HepG2 (cell line): Measurements from ENCODE around the gene UNCX. TPM values are rescaled to one million over a fixed set of nuclear protein-coding genes. Genes with fewer than 3 reads are reported as not detected.

Experiments used
- ATAC-seq: fragments of 200-7000 bp; cut with Tn5 transposase; 3 replicates; pipeline ENCODE4 v1.9.1; 2020; ENCODE audit warnings: mild to moderate bottlenecking, moderate library complexity
- BruUV-seq: library from RNA; stranded (reverse); fragments of 400-500 nt; replicated peaks from 2 replicates; lab custom pipeline; 2021; lab: Mats Ljungman, UMichigan
- CTCF ChIA-PET: fragments of 300-600 bp; formaldehyde crosslinking; extraction: SDS; loops from one replicate; lab custom pipeline; 2021; ENCODE audit warnings: low total read pairs, inconsistent platforms, low intra/inter-chr PET ratio; lab: Yijun Ruan, JAX
- POLR2A ChIA-PET: fragments of 350-600 bp; sonication (Branson Sonifier 250); formaldehyde crosslinking; loops from one replicate; lab custom pipeline; 2020; ENCODE audit warnings: antibody characterized with exemption, inconsistent platforms; lab: Yijun Ruan, JAX
- DNase-seq: peaks from one replicate; pipeline ENCODE4 v3.0.0-alpha.2; 2015; ENCODE audit warnings: low spot score
- FAIRE-seq: peaks from 3 replicates; lab custom pipeline; 2011; peaks lifted over from hg19 to GRCh38; lab: Jason Lieb, UNC
- H2AFZ ChIP-seq: one replicate; pipeline ENCODE4 v1.6.1; 2011; ENCODE audit warnings: low read length, inconsistent platforms
- H3K27ac ChIP-seq: fragments of 300-600 bp; 3 replicates; pipeline ENCODE4 v1.8.0; 2011; ENCODE audit warnings: mixed run types, mild to moderate bottlenecking, mixed read lengths, low read length, inconsistent platforms; ENCODE audit not compliant: insufficient read depth; ENCODE audit errors: extremely low read length
- H3K27me3 ChIP-seq, 2 experiments: fragments of 200-600 bp in 1 of 2; 2 replicates in 1 of 2; 3 replicates in 1 of 2; pipeline versions ENCODE4 v1.6.0 to v1.8.0; 2011; ENCODE audit warnings: low read length in 2 of 2, mild to moderate bottlenecking in 2 of 2, moderate library complexity in 2 of 2, inconsistent platforms in 1 of 2; ENCODE audit not compliant: insufficient read depth in 2 of 2, control insufficient read depth in 1 of 2
- H3K36me3 ChIP-seq, 2 experiments: fragments of 200-600 bp in 1 of 2; replicated peaks in 1 of 2; 2 replicates in 1 of 2; 3 replicates in 1 of 2; pipeline versions ENCODE4 v1.5.1 to v1.8.0; 2011; ENCODE audit warnings: low read length in 2 of 2, inconsistent platforms in 1 of 2; ENCODE audit not compliant: insufficient read depth in 2 of 2, control insufficient read depth in 1 of 2
- H3K4me1 ChIP-seq: 2 replicates; pipeline ENCODE4 v1.5.1; 2012; ENCODE audit warnings: low read length, inconsistent platforms; ENCODE audit not compliant: insufficient read depth
- H3K4me2 ChIP-seq: 2 replicates; pipeline ENCODE4 v1.6.0; 2011; ENCODE audit warnings: low read depth, low read length, inconsistent platforms
- H3K4me3 ChIP-seq, 3 experiments: fragments of 200-600 bp in 1 of 3; sonication (generic), shearing (Covaris generic) in 1 of 3; replicated peaks in 1 of 3; 2 replicates each; pipeline ENCODE4 v1.5.1; 2011 to 2016; ENCODE audit warnings: low read length in 3 of 3, inconsistent platforms in 2 of 3, low read depth in 2 of 3, mild to moderate bottlenecking in 2 of 3, control low read depth in 1 of 3, mixed read lengths in 1 of 3; ENCODE audit not compliant: insufficient read depth in 1 of 3
- H3K79me2 ChIP-seq: one replicate; pipeline ENCODE4 v1.6.1; 2011; ENCODE audit warnings: low read length, inconsistent platforms; ENCODE audit not compliant: insufficient read depth
- H3K9ac ChIP-seq: 2 replicates; pipeline ENCODE4 v1.6.0; 2011; ENCODE audit warnings: mild to moderate bottlenecking, low read depth, low read length, inconsistent platforms; ENCODE audit not compliant: insufficient read depth
- H3K9me3 ChIP-seq: 2 replicates; pipeline ENCODE4 v1.5.1; 2012; ENCODE audit warnings: mild to moderate bottlenecking, low read length
- H4K20me1 ChIP-seq: 2 replicates; pipeline ENCODE4 v1.6.0; 2011; ENCODE audit warnings: inconsistent platforms, mild to moderate bottlenecking, low read length, moderate library complexity; ENCODE audit not compliant: insufficient read depth
- AKAP8 ChIP-seq: sonication (generic); formaldehyde crosslinking; IDR thresholded peaks from 2 replicates; pipeline ENCODE4 v1.5.1; 2020; ENCODE audit warnings: mild to moderate bottlenecking, missing genetic modification reagents
- CC2D1A ChIP-seq: sonication (generic); formaldehyde crosslinking; IDR thresholded peaks from 2 replicates; pipeline ENCODE4 v1.8.1; 2023; ENCODE audit warnings: mild to moderate bottlenecking, missing genetic modification reagents
- HES4 ChIP-seq: sonication (generic); formaldehyde crosslinking; IDR thresholded peaks from 2 replicates; pipeline ENCODE4 v1.9.0; 2021; ENCODE audit warnings: mild to moderate bottlenecking, missing genetic modification reagents, borderline replicate concordance
- HNF4A ChIP-seq: sonication (generic); formaldehyde crosslinking; IDR thresholded peaks from 2 replicates; pipeline ENCODE4 v1.4.0; 2020; ENCODE audit warnings: missing genetic modification reagents
- JUND ChIP-seq: sonication (generic); formaldehyde crosslinking; IDR thresholded peaks from 2 replicates; pipeline ENCODE4 v1.8.0; 2022; ENCODE audit warnings: mild to moderate bottlenecking, missing genetic modification reagents
- RBAK ChIP-seq: sonication (generic); formaldehyde crosslinking; IDR thresholded peaks from 2 replicates; pipeline ENCODE4 v1.5.1; 2020; ENCODE audit warnings: mild to moderate bottlenecking, missing genetic modification reagents
- RFX1 ChIP-seq: fragments of 450-650 bp; IDR thresholded peaks from 2 replicates; pipeline ENCODE4 v1.6.1; 2017
- ZBTB43 ChIP-seq: sonication (generic); formaldehyde crosslinking; conservative IDR thresholded peaks from 2 replicates; pipeline ENCODE4 v1.4.0; 2020; ENCODE audit warnings: missing genetic modification reagents
- ZNF350 ChIP-seq: sonication (generic); formaldehyde crosslinking; IDR thresholded peaks from 2 replicates; pipeline ENCODE4 v1.4.0; 2020; ENCODE audit warnings: mild to moderate bottlenecking, low read depth, missing genetic modification reagents, borderline replicate concordance
- ZNF451 ChIP-seq: sonication (generic); formaldehyde crosslinking; IDR thresholded peaks from 2 replicates; pipeline ENCODE4 v1.5.0; 2020; ENCODE audit warnings: mild to moderate bottlenecking, missing genetic modification reagents
- ZNF547 ChIP-seq: sonication (generic); formaldehyde crosslinking; IDR thresholded peaks from 2 replicates; pipeline ENCODE4 v1.5.1; 2020; ENCODE audit warnings: mild to moderate bottlenecking, missing genetic modification reagents
- ZNF562 ChIP-seq: sonication (generic); formaldehyde crosslinking; IDR thresholded peaks from 2 replicates; pipeline ENCODE4 v1.8.0; 2022; ENCODE audit warnings: missing genetic modification reagents, borderline replicate concordance
- WGBS: methylation state at CpG from one replicate; pipeline ENCODE4 v1.1.6; 2017; ENCODE audit warnings: low lambda C conversion rate; 5-methylcytosine and 5-hydroxymethylcytosine counted together
- in situ Hi-C: cut with HindIII; loops from 2 replicates; pipeline ENCODE4 v1.10.0; 2017; ENCODE audit warnings: low pct_unique_long_range_greater_than_20kb; ENCODE audit not compliant: extremely low pct_ligation_motif_present
- intact Hi-C: fragments of 100-400 bp; cut with micrococcal nuclease; formaldehyde crosslinking; loops from one replicate; pipeline ENCODE4 v1.10.0; 2022; ENCODE audit not compliant: unreplicated experiment
- polyA plus RNA-seq, 8 experiments: library from polyadenylated mRNA; depleted of rRNA in 3 of 8; stranded (reverse) in 7 of 8; unstranded in 1 of 8; fragments of >200 nt; fragmentation: Illumina TruSeq in 4 of 8; extraction: Trizol in 4 of 8; gene quantifications; 2 replicates each; pipeline versions ENCODE4 v1.2.1 to v1.2.3, GENCODE V29; 2011 to 2016; ENCODE audit warnings: low read depth in 4 of 8, missing spikeins in 1 of 8, mixed read lengths in 1 of 8; ENCODE audit not compliant: insufficient read depth in 1 of 8
- total RNA-seq, 5 experiments: library from RNA; depleted of rRNA; stranded (reverse); fragments of >200 nt; fragmentation: Illumina TruSeq; extraction: Trizol; gene quantifications; 2 replicates each; pipeline ENCODE4 v1.2.3, GENCODE V29; 2016; ENCODE audit warnings: low read depth in 1 of 5
- TF ChIP-seq, protein P1 (sequence below): sonication (generic); formaldehyde crosslinking; IDR thresholded peaks from 2 replicates; pipeline ENCODE4 v1.4.0; 2020; ENCODE audit warnings: missing genetic modification reagents
- TF ChIP-seq, protein P2 (sequence below): sonication (generic); formaldehyde crosslinking; IDR thresholded peaks from 2 replicates; pipeline ENCODE4 v1.9.0; 2021; ENCODE audit warnings: mild to moderate bottlenecking, missing genetic modification reagents
- TF ChIP-seq, protein P3 (sequence below): sonication (generic); formaldehyde crosslinking; IDR thresholded peaks from 2 replicates; pipeline ENCODE4 v1.8.0; 2022; ENCODE audit warnings: mild to moderate bottlenecking, missing genetic modification reagents, moderate library complexity

The UNCX gene
- total and polyA plus RNA-seq, 2 of the 13 experiments (the other 11 are each of a cell fraction or from before 2014, with no cell fraction given): not detected

GRCh38 chr7:1204460-1205140 lies 28.1 kb upstream of the UNCX start:
- no TSS peak for BruUV-seq
- in situ Hi-C loops (no loop called here), intact Hi-C loops (no loop called here)
- no peak overlapping the region for H2AFZ ChIP-seq
- no peaks in the 10 kb centered on the region for H3K79me2 ChIP-seq
- no peak overlapping the region for H3K4me2 ChIP-seq
- TF ChIP-seq RBAK (CRISPR knock-in tag) (no peak), AKAP8 (no peak), HNF4A (CRISPR knock-in tag) (no peak), JUND (CRISPR knock-in tag) (no peak), CC2D1A (CRISPR knock-in tag) (no peak), HES4 (CRISPR knock-in tag) (no peak), RFX1 (no peak), ZNF547 (CRISPR knock-in tag) (no peak), ZNF562 (no peak), ZBTB43 (CRISPR knock-in tag) (no peak), ZNF350 (no peak), ZNF451 (no peak)
- TF ChIP-seq, protein P1, sequence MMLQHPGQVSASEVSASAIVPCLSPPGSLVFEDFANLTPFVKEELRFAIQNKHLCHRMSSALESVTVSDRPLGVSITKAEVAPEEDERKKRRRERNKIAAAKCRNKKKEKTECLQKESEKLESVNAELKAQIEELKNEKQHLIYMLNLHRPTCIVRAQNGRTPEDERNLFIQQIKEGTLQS (CRISPR knock-in tag): no peak
- TF ChIP-seq, protein P2, sequence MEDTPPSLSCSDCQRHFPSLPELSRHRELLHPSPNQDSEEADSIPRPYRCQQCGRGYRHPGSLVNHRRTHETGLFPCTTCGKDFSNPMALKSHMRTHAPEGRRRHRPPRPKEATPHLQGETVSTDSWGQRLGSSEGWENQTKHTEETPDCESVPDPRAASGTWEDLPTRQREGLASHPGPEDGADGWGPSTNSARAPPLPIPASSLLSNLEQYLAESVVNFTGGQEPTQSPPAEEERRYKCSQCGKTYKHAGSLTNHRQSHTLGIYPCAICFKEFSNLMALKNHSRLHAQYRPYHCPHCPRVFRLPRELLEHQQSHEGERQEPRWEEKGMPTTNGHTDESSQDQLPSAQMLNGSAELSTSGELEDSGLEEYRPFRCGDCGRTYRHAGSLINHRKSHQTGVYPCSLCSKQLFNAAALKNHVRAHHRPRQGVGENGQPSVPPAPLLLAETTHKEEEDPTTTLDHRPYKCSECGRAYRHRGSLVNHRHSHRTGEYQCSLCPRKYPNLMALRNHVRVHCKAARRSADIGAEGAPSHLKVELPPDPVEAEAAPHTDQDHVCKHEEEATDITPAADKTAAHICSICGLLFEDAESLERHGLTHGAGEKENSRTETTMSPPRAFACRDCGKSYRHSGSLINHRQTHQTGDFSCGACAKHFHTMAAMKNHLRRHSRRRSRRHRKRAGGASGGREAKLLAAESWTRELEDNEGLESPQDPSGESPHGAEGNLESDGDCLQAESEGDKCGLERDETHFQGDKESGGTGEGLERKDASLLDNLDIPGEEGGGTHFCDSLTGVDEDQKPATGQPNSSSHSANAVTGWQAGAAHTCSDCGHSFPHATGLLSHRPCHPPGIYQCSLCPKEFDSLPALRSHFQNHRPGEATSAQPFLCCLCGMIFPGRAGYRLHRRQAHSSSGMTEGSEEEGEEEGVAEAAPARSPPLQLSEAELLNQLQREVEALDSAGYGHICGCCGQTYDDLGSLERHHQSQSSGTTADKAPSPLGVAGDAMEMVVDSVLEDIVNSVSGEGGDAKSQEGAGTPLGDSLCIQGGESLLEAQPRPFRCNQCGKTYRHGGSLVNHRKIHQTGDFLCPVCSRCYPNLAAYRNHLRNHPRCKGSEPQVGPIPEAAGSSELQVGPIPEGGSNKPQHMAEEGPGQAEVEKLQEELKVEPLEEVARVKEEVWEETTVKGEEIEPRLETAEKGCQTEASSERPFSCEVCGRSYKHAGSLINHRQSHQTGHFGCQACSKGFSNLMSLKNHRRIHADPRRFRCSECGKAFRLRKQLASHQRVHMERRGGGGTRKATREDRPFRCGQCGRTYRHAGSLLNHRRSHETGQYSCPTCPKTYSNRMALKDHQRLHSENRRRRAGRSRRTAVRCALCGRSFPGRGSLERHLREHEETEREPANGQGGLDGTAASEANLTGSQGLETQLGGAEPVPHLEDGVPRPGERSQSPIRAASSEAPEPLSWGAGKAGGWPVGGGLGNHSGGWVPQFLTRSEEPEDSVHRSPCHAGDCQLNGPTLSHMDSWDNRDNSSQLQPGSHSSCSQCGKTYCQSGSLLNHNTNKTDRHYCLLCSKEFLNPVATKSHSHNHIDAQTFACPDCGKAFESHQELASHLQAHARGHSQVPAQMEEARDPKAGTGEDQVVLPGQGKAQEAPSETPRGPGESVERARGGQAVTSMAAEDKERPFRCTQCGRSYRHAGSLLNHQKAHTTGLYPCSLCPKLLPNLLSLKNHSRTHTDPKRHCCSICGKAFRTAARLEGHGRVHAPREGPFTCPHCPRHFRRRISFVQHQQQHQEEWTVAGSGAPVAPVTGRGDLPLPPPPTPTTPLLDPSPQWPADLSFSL (CRISPR knock-in tag): no peak
- TF ChIP-seq, protein P3, sequence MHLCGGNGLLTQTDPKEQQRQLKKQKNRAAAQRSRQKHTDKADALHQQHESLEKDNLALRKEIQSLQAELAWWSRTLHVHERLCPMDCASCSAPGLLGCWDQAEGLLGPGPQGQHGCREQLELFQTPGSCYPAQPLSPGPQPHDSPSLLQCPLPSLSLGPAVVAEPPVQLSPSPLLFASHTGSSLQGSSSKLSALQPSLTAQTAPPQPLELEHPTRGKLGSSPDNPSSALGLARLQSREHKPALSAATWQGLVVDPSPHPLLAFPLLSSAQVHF: no peak
- ChIA-PET POLR2A (no interaction called here), CTCF (no interaction called here)
- FAIRE-seq: no peak
- no peak for ATAC-seq
- H3K4me1 ChIP-seq: no peaks in the 10 kb centered on the region
- H3K4me3 ChIP-seq: no peak overlapping the region
- H3K36me3 ChIP-seq: no peaks in the 10 kb centered on the region
- H3K27ac ChIP-seq: no peak overlapping the region
- peaks cover 2 to 54% of the 10 kb centered on the region in 2 experiments; a peak in 4 of 5 replicates for H3K27me3 ChIP-seq
- H3K9me3 ChIP-seq: no peaks in the 10 kb centered on the region
- H4K20me1 ChIP-seq: no peaks in the 10 kb centered on the region
- DNase-seq: no peak
- no peak overlapping the region for H3K9ac ChIP-seq
- WGBS: 29% methylated on average over 11 of the region's 19 CpGs
